GM12891 (cell line): ENCODE results near the gene SAMD9.
"Not testable (repeated sequence)": the region's sequence is repeated elsewhere in the genome, so short reads cannot be mapped to it uniquely, and the experiment has no call there.

ENCODE experiments used
- PAX5 ChIP-seq: IDR thresholded peaks from 2 replicates; pipeline ENCODE4 v1.6.1; 2011; ENCODE audit warnings: low read length, moderate library complexity, mild to moderate bottlenecking; ENCODE audit not compliant: insufficient read depth, severe bottlenecking
- POLR2A ChIP-seq: IDR thresholded peaks from 2 replicates; pipeline ENCODE4 v1.6.1; 2011; ENCODE audit warnings: low read depth, low read length, control low read depth
- TAF1 ChIP-seq: IDR thresholded peaks from 2 replicates; pipeline ENCODE4 v1.6.1; 2011; ENCODE audit warnings: low read depth, low read length, control low read depth

DNA sequence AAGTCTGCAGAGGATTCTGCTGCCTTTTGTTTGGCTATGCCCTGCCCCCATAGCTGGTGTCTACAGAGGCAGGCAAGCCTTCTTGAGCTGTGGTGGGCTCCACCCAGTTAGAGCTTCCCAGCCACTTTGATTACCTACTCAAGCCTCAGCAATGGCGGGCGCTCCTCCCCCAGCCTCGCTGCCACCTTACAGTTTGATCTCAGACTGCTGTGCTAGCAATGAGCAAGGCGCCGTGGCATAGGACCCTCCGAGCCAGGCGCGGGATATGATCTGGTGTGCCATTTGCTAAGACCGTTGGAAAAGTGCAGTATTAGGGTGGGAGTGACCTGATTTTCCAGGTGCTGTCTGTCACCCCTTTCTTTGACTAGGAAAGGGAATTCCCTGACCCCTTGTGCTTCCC, 44.4 kb downstream of the SAMD9 start:
- not testable (repeated sequence) for TF ChIP-seq TAF1, PAX5, POLR2A
